ENCODE results near the gene PLA2G2F. TPM values are rescaled to one million over a fixed set of nuclear protein-coding genes. Genes with fewer than 3 reads are reported as not detected.

The PLA2G2F gene
- total RNA-seq, 1 experiment from 2014 or later = not detected

DNA sequence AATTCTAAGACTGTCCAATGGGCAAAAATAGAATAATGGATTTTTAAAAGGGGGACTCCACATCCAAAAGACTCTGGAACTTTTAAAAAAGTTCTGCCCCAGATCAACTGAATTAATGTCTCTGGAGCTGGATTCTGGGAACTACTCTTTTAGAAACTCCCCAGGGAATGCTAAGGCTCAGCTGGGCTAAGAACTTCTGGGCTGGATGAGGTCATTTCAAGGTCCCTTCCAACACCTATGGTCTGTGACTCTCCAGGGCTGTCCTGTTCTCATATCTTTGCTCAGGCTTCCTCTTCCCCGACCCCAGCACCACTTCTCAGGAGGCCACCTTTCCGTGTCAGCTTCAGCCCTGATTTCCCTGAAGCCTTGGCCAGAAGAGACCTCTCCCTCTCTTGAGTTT, 60.7 kb downstream of the PLA2G2F start:
- ChIA-PET POLR2A (no interaction called here), CTCF (interaction anchor here (1.2 to 3.3 kb wide), 4 partner anchors 13 to 225 kb away, joined by 3 to 12 read pairs (median 4); no protein-coding TSS in a partner anchor)
- DNase-seq (ENCODE audit: low spot score) (no peak), ATAC-seq (no peak)
- Mint-ChIP-seq H3K27me3 (ENCODE audit: low read depth) (no peaks in the 10 kb centered on the region; the same call in 1 of the 2 replicates), H3K4me1 (peaks cover 18% of the 10 kb centered on the region), H3K9me3 (no peaks in the 10 kb centered on the region), H3K27ac (no peak overlapping the region), H3K36me3 (no peaks in the 10 kb centered on the region), H3K4me3 (no peak overlapping the region)
- no peak for TF ChIP-seq ESRRA (CRISPR knock-in tag; IDR thresholded peaks at IDR 0.05; ENCODE audit: borderline replicate concordance)
- TF ChIP-seq, protein P1, sequence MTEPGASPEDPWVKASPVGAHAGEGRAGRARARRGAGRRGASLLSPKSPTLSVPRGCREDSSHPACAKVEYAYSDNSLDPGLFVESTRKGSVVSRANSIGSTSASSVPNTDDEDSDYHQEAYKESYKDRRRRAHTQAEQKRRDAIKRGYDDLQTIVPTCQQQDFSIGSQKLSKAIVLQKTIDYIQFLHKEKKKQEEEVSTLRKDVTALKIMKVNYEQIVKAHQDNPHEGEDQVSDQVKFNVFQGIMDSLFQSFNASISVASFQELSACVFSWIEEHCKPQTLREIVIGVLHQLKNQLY (CRISPR knock-in tag; IDR thresholded peaks at IDR 0.05) = no peak
- TF ChIP-seq, protein P2, sequence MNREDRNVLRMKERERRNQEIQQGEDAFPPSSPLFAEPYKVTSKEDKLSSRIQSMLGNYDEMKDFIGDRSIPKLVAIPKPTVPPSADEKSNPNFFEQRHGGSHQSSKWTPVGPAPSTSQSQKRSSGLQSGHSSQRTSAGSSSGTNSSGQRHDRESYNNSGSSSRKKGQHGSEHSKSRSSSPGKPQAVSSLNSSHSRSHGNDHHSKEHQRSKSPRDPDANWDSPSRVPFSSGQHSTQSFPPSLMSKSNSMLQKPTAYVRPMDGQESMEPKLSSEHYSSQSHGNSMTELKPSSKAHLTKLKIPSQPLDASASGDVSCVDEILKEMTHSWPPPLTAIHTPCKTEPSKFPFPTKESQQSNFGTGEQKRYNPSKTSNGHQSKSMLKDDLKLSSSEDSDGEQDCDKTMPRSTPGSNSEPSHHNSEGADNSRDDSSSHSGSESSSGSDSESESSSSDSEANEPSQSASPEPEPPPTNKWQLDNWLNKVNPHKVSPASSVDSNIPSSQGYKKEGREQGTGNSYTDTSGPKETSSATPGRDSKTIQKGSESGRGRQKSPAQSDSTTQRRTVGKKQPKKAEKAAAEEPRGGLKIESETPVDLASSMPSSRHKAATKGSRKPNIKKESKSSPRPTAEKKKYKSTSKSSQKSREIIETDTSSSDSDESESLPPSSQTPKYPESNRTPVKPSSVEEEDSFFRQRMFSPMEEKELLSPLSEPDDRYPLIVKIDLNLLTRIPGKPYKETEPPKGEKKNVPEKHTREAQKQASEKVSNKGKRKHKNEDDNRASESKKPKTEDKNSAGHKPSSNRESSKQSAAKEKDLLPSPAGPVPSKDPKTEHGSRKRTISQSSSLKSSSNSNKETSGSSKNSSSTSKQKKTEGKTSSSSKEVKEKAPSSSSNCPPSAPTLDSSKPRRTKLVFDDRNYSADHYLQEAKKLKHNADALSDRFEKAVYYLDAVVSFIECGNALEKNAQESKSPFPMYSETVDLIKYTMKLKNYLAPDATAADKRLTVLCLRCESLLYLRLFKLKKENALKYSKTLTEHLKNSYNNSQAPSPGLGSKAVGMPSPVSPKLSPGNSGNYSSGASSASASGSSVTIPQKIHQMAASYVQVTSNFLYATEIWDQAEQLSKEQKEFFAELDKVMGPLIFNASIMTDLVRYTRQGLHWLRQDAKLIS (CRISPR knock-in tag; IDR thresholded peaks at IDR 0.05; ENCODE audit: borderline replicate concordance) = no peak
- TF ChIP-seq CBFB (CRISPR knock-in tag; IDR thresholded peaks at IDR 0.05; ENCODE audit: low read depth) = no peak
- TF ChIP-seq ETV6 (CRISPR knock-in tag; IDR thresholded peaks at IDR 0.05) = no peak
- no peak for TF ChIP-seq EMX1 (CRISPR knock-in tag; IDR thresholded peaks at IDR 0.05)
- no peak for TF ChIP-seq TCF7 (CRISPR knock-in tag; IDR thresholded peaks at IDR 0.05; ENCODE audit: low read depth)
- TF ChIP-seq, protein P3, sequence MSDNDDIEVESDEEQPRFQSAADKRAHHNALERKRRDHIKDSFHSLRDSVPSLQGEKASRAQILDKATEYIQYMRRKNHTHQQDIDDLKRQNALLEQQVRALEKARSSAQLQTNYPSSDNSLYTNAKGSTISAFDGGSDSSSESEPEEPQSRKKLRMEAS (CRISPR knock-in tag; IDR thresholded peaks at IDR 0.05) = no peak
- no peak for TF ChIP-seq ZNF423 (CRISPR knock-in tag; IDR thresholded peaks at IDR 0.05)
- TF ChIP-seq, protein P4, sequence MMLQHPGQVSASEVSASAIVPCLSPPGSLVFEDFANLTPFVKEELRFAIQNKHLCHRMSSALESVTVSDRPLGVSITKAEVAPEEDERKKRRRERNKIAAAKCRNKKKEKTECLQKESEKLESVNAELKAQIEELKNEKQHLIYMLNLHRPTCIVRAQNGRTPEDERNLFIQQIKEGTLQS (CRISPR knock-in tag; conservative IDR thresholded peaks at IDR 0.05) = no peak
- TF ChIP-seq GRHL2 (CRISPR knock-in tag; IDR thresholded peaks at IDR 0.05; ENCODE audit: insufficient replicate concordance, severe bottlenecking) = no peak
- TF ChIP-seq, protein P5, sequence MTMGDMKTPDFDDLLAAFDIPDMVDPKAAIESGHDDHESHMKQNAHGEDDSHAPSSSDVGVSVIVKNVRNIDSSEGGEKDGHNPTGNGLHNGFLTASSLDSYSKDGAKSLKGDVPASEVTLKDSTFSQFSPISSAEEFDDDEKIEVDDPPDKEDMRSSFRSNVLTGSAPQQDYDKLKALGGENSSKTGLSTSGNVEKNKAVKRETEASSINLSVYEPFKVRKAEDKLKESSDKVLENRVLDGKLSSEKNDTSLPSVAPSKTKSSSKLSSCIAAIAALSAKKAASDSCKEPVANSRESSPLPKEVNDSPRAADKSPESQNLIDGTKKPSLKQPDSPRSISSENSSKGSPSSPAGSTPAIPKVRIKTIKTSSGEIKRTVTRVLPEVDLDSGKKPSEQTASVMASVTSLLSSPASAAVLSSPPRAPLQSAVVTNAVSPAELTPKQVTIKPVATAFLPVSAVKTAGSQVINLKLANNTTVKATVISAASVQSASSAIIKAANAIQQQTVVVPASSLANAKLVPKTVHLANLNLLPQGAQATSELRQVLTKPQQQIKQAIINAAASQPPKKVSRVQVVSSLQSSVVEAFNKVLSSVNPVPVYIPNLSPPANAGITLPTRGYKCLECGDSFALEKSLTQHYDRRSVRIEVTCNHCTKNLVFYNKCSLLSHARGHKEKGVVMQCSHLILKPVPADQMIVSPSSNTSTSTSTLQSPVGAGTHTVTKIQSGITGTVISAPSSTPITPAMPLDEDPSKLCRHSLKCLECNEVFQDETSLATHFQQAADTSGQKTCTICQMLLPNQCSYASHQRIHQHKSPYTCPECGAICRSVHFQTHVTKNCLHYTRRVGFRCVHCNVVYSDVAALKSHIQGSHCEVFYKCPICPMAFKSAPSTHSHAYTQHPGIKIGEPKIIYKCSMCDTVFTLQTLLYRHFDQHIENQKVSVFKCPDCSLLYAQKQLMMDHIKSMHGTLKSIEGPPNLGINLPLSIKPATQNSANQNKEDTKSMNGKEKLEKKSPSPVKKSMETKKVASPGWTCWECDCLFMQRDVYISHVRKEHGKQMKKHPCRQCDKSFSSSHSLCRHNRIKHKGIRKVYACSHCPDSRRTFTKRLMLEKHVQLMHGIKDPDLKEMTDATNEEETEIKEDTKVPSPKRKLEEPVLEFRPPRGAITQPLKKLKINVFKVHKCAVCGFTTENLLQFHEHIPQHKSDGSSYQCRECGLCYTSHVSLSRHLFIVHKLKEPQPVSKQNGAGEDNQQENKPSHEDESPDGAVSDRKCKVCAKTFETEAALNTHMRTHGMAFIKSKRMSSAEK (CRISPR knock-in tag; IDR thresholded peaks at IDR 0.05; ENCODE audit: borderline replicate concordance) = no peak
- TF ChIP-seq, protein P6, sequence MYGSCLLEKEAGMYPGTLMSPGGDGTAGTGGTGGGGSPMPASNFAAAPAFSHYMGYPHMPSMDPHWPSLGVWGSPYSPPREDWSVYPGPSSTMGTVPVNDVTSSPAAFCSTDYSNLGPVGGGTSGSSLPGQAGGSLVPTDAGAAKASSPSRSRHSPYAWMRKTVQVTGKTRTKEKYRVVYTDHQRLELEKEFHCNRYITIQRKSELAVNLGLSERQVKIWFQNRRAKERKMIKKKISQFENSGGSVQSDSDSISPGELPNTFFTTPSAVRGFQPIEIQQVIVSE (CRISPR knock-in tag; IDR thresholded peaks at IDR 0.05; ENCODE audit: borderline replicate concordance) = no peak
- no peak for TF ChIP-seq RORB (CRISPR knock-in tag; IDR thresholded peaks at IDR 0.05)
- no peak for TF ChIP-seq ZNF671 (CRISPR knock-in tag; IDR thresholded peaks at IDR 0.05)
- TF ChIP-seq IRF2 (CRISPR knock-in tag; IDR thresholded peaks at IDR 0.05; ENCODE audit: borderline replicate concordance, low read depth) = no peak

Other genes with a start within 250 kb of the PLA2G2F start
- gene PLA2G2E, start 215.7 kb upstream of the PLA2G2F start, total RNA-seq (2021) = not detected in 3 replicates
- 1.2 to 2.6 TPM (median 1.9 TPM) in 3 replicates for gene PLA2G2A, start 159.7 kb upstream of the PLA2G2F start, total RNA-seq (2021)
- 0.30 TPM in 1 of 3 replicates, not detected in the others for gene PLA2G5, start 69.1 kb upstream of the PLA2G2F start, total RNA-seq (2021)
- gene PLA2G2D, start 19.8 kb upstream of the PLA2G2F start, total RNA-seq (2021) = not detected in 3 replicates
- 0.52 to 0.76 TPM (median 0.71 TPM) in 3 replicates for gene UBXN10, start 46.8 kb downstream of the PLA2G2F start, total RNA-seq (2021)
- not detected in 3 replicates for gene PLA2G2C, start 47.2 kb downstream of the PLA2G2F start, total RNA-seq (2021)
- gene VWA5B1, start 151.6 kb downstream of the PLA2G2F start, total RNA-seq (2021) = 1.1 to 1.5 TPM (median 1.4 TPM) in 3 replicates